Measurements from ENCODE around the gene LZTS2. TPM values are rescaled to one million over a fixed set of nuclear protein-coding genes. Genes with fewer than 3 reads are reported as not detected.
"Not testable (repeated sequence)": the region's sequence is repeated elsewhere in the genome, so short reads cannot be mapped to it uniquely, and the experiment has no call there.

Gene LZTS2
- total RNA-seq, 1 donor from 2014 or later = 83.2 TPM

GRCh38 chr10:100970076-100970913 lies 29.3 kb upstream of the LZTS2 start:
- Mint-ChIP-seq H3K27ac (peak overlapping the region; percentile 95), H3K9me3 (ENCODE audit: low read depth) (no peaks in the 10 kb centered on the region), H3K4me1 (ENCODE audit: low read depth) (peaks cover 31% of the 10 kb centered on the region), H3K36me3 (ENCODE audit: insufficient read depth) (peaks cover 3% of the 10 kb centered on the region), H3K4me3 (ENCODE audit: low read depth) (peak overlapping the region; percentile 79), H3K27me3 (no peaks in the 10 kb centered on the region)
- no peak for TF ChIP-seq CTCF (IDR thresholded peaks at IDR 0.05; ENCODE audit: unreplicated experiment)
- no peak for DNase-seq (ENCODE audit: low spot score, unreplicated experiment)

GRCh38 chr10:100970914-100971811 lies 28.4 kb upstream of the LZTS2 start:
- peak overlapping the region; percentile 79 for H3K4me3 Mint-ChIP-seq (ENCODE audit: low read depth)
- peak; percentile 12 for DNase-seq (ENCODE audit: low spot score, unreplicated experiment)

GRCh38 chr10:100972115-100972903 lies 27.3 kb upstream of the LZTS2 start:
- H3K27ac Mint-ChIP-seq = no peak overlapping the region
- H3K9me3 Mint-ChIP-seq (ENCODE audit: low read depth) = no peaks in the 10 kb centered on the region
- peaks cover 34% of the 10 kb centered on the region for H3K4me1 Mint-ChIP-seq (ENCODE audit: low read depth)
- peaks cover 9% of the 10 kb centered on the region for H3K36me3 Mint-ChIP-seq (ENCODE audit: insufficient read depth)
- no peak overlapping the region for H3K4me3 Mint-ChIP-seq (ENCODE audit: low read depth)
- DNase-seq (ENCODE audit: low spot score, unreplicated experiment) = peak; percentile 3
- TF ChIP-seq CTCF (IDR thresholded peaks at IDR 0.05; ENCODE audit: unreplicated experiment) = no peak
- H3K27me3 Mint-ChIP-seq = no peaks in the 10 kb centered on the region

More at GRCh38 chr10:100970914-100971811, 28.4 kb upstream of the LZTS2 start:
- no peak for TF ChIP-seq CTCF (IDR thresholded peaks at IDR 0.05; ENCODE audit: unreplicated experiment)
- Mint-ChIP-seq H3K27me3 (no peaks in the 10 kb centered on the region), H3K36me3 (ENCODE audit: insufficient read depth) (peaks cover 3% of the 10 kb centered on the region), H3K27ac (peak overlapping the region; percentile 95), H3K9me3 (ENCODE audit: low read depth) (no peaks in the 10 kb centered on the region), H3K4me1 (ENCODE audit: low read depth) (peaks cover 31% of the 10 kb centered on the region)

GRCh38 chr10:100972904-100973535 lies 26.6 kb upstream of the LZTS2 start:
- H3K27ac Mint-ChIP-seq = no peak overlapping the region
- no peak for DNase-seq (ENCODE audit: low spot score, unreplicated experiment)
- no peak overlapping the region for H3K4me3 Mint-ChIP-seq (ENCODE audit: low read depth)
- H3K27me3 Mint-ChIP-seq = no peaks in the 10 kb centered on the region
- H3K36me3 Mint-ChIP-seq (ENCODE audit: insufficient read depth) = peaks cover 9% of the 10 kb centered on the region
- peaks cover 34% of the 10 kb centered on the region for H3K4me1 Mint-ChIP-seq (ENCODE audit: low read depth)
- no peaks in the 10 kb centered on the region for H3K9me3 Mint-ChIP-seq (ENCODE audit: low read depth)
- TF ChIP-seq CTCF (IDR thresholded peaks at IDR 0.05; ENCODE audit: unreplicated experiment) = no peak

- H3K4me3 Mint-ChIP-seq (ENCODE audit: low read depth); H3K27me3 Mint-ChIP-seq; H3K9me3 Mint-ChIP-seq (ENCODE audit: low read depth); DNase-seq (ENCODE audit: low spot score, unreplicated experiment); H3K27ac Mint-ChIP-seq: not testable (repeated sequence)
- H3K4me1 Mint-ChIP-seq (ENCODE audit: low read depth) = peaks cover 27% of the 10 kb centered on the region
- H3K36me3 Mint-ChIP-seq (ENCODE audit: insufficient read depth) = peaks cover 14% of the 10 kb centered on the region
These were observed 24.2 kb upstream of the LZTS2 start for GRCh38 chr10:100975397-100975796.
